ENCODE data around the gene DPP7.
A peak's percentile ranks its signal among the peaks of the same experiment; 100 is the strongest.
"Not testable (repeated sequence)": the region's sequence is repeated elsewhere in the genome, so short reads cannot be mapped to it uniquely, and the experiment has no call there.

The DPP7 gene

GRCh38 chr9:137140151-137141012 is 25.8 kb upstream of the DPP7 start:
- Mint-ChIP-seq H3K4me1 (peaks cover 5% of the 10 kb centered on the region), H3K9me3 (no peaks in the 10 kb centered on the region), H3K27ac (no peak overlapping the region), H3K4me3 (no peak overlapping the region), H3K36me3 (ENCODE audit: low read depth) (no peaks in the 10 kb centered on the region), H3K27me3 (peaks cover 57% of the 10 kb centered on the region)
- no peak for DNase-seq
- no peak for ATAC-seq

- no peaks in the 10 kb centered on the region for H3K36me3 Mint-ChIP-seq (ENCODE audit: low read depth)
- ATAC-seq: no peak
- peaks cover 63% of the 10 kb centered on the region for H3K27me3 Mint-ChIP-seq
- H3K9me3 Mint-ChIP-seq: no peaks in the 10 kb centered on the region
- H3K27ac Mint-ChIP-seq: no peak overlapping the region
- H3K4me3 Mint-ChIP-seq: no peak overlapping the region
- peaks cover 5% of the 10 kb centered on the region for H3K4me1 Mint-ChIP-seq
- no peak for DNase-seq
Measured at GRCh38 chr9:137139468-137140150, 25.1 kb upstream of the DPP7 start.

- Mint-ChIP-seq H3K4me3 (no peak within 1 kb of the TSS), H3K27me3 (peaks cover 66% of the 10 kb centered on the region), H3K4me1 (peaks cover 5% of the 10 kb centered on the region), H3K36me3 (ENCODE audit: low read depth) (no peaks in the 10 kb centered on the region), H3K9me3 (no peaks in the 10 kb centered on the region), H3K27ac (no peak within 1 kb of the TSS)
- peak; percentile 18 for ATAC-seq
- peak; percentile 33 for DNase-seq
Measured at GRCh38 chr9:137138722-137139467, 24.4 kb upstream of the DPP7 start, which contains the start of gene GRIN1. Gene GRIN1 (plus strand): TSS chr9:137139154. CDS start chr9:137139487, 333 bp downstream.

- H3K27ac Mint-ChIP-seq: no peak overlapping the region
- no peaks in the 10 kb centered on the region for H3K9me3 Mint-ChIP-seq
- DNase-seq (peak; percentile 27), ATAC-seq (no peak)
- H3K4me1 Mint-ChIP-seq: peaks cover 5% of the 10 kb centered on the region
- H3K27me3 Mint-ChIP-seq: peaks cover 66% of the 10 kb centered on the region
- H3K36me3 Mint-ChIP-seq (ENCODE audit: low read depth): no peaks in the 10 kb centered on the region
- H3K4me3 Mint-ChIP-seq: no peak overlapping the region
Measured at GRCh38 chr9:137138058-137138721, 23.7 kb upstream of the DPP7 start.

- Mint-ChIP-seq H3K4me1 (peaks cover 5% of the 10 kb centered on the region), H3K4me3 (no peak overlapping the region), H3K27me3 (peaks cover 62% of the 10 kb centered on the region), H3K36me3 (ENCODE audit: low read depth) (no peaks in the 10 kb centered on the region), H3K9me3 (no peaks in the 10 kb centered on the region), H3K27ac (no peak overlapping the region)
- no peak for ATAC-seq
- no peak for DNase-seq
Measured at GRCh38 chr9:137136881-137137607, 22.5 kb upstream of the DPP7 start.

GRCh38 chr9:137136261-137136880 is 21.8 kb upstream of the DPP7 start:
- H3K36me3 Mint-ChIP-seq (ENCODE audit: low read depth): no peaks in the 10 kb centered on the region
- no peak overlapping the region for H3K4me3 Mint-ChIP-seq
- ATAC-seq (no peak), DNase-seq (no peak)
- H3K4me1 Mint-ChIP-seq: peaks cover 5% of the 10 kb centered on the region
- H3K9me3 Mint-ChIP-seq: no peaks in the 10 kb centered on the region
- no peak overlapping the region for H3K27ac Mint-ChIP-seq
- peaks cover 59% of the 10 kb centered on the region for H3K27me3 Mint-ChIP-seq

- peaks cover 50% of the 10 kb centered on the region for H3K27me3 Mint-ChIP-seq
- not testable (repeated sequence) for H3K27ac Mint-ChIP-seq; H3K36me3 Mint-ChIP-seq (ENCODE audit: low read depth); DNase-seq; H3K9me3 Mint-ChIP-seq; ATAC-seq; H3K4me1 Mint-ChIP-seq; H3K4me3 Mint-ChIP-seq
Measured at GRCh38 chr9:137135154-137135553, 20.6 kb upstream of the DPP7 start.

- no peaks in the 10 kb centered on the region for H3K36me3 Mint-ChIP-seq (ENCODE audit: low read depth)
- peaks cover 8% of the 10 kb centered on the region for H3K4me1 Mint-ChIP-seq
- no peaks in the 10 kb centered on the region for H3K9me3 Mint-ChIP-seq
- H3K4me3 Mint-ChIP-seq: no peak overlapping the region
- H3K27me3 Mint-ChIP-seq: peaks cover 43% of the 10 kb centered on the region
- no peak overlapping the region for H3K27ac Mint-ChIP-seq
- no peak for ATAC-seq
- no peak for DNase-seq
Measured at GRCh38 chr9:137134191-137134590, 19.7 kb upstream of the DPP7 start.

GRCh38 chr9:137130176-137130755 is 15.7 kb upstream of the DPP7 start:
- DNase-seq: no peak
- Mint-ChIP-seq H3K4me3 (peak overlapping the region; percentile 80), H3K36me3 (ENCODE audit: low read depth) (peaks cover 12% of the 10 kb centered on the region), H3K27me3 (peaks cover 16% of the 10 kb centered on the region), H3K9me3 (no peaks in the 10 kb centered on the region), H3K27ac (peak overlapping the region; percentile 76), H3K4me1 (peaks cover 25% of the 10 kb centered on the region)
- peak; percentile 4 for ATAC-seq

GRCh38 chr9:137129456-137130175 is 15.1 kb upstream of the DPP7 start:
- H3K4me1 Mint-ChIP-seq: peaks cover 25% of the 10 kb centered on the region
- H3K4me3 Mint-ChIP-seq: peak overlapping the region; percentile 91
- DNase-seq: peak; percentile 90
- peak overlapping the region; percentile 82 for H3K27ac Mint-ChIP-seq
- peaks cover 12% of the 10 kb centered on the region for H3K36me3 Mint-ChIP-seq (ENCODE audit: low read depth)
- peak; percentile 98 for ATAC-seq
- H3K27me3 Mint-ChIP-seq: peaks cover 10% of the 10 kb centered on the region
- H3K9me3 Mint-ChIP-seq: no peaks in the 10 kb centered on the region

GRCh38 chr9:137128862-137129455 is 14.4 kb upstream of the DPP7 start:
- H3K27ac Mint-ChIP-seq: peak overlapping the region; percentile 91
- DNase-seq: peak; percentile 36
- peaks cover 4% of the 10 kb centered on the region for H3K27me3 Mint-ChIP-seq
- peaks cover 28% of the 10 kb centered on the region for H3K4me1 Mint-ChIP-seq
- ATAC-seq: no peak
- H3K4me3 Mint-ChIP-seq: peak overlapping the region; percentile 91
- H3K9me3 Mint-ChIP-seq: no peaks in the 10 kb centered on the region
- peaks cover 12% of the 10 kb centered on the region for H3K36me3 Mint-ChIP-seq (ENCODE audit: low read depth)

GRCh38 chr9:137128158-137128861 is 13.8 kb upstream of the DPP7 start:
- peaks cover 12% of the 10 kb centered on the region for H3K36me3 Mint-ChIP-seq (ENCODE audit: low read depth)
- H3K9me3 Mint-ChIP-seq: no peaks in the 10 kb centered on the region
- H3K4me1 Mint-ChIP-seq: peaks cover 31% of the 10 kb centered on the region
- peaks cover 4% of the 10 kb centered on the region for H3K27me3 Mint-ChIP-seq
- peak overlapping the region; percentile 91 for H3K27ac Mint-ChIP-seq
- DNase-seq (peak; percentile 38), ATAC-seq (no peak)
- H3K4me3 Mint-ChIP-seq: peak overlapping the region; percentile 91
